HL-60/S4 treated with retinoic acid at 250 ng/mL for 4 days and 3 days (cell line): Measurements from ENCODE around the gene ITIH5.

Source experiments
- in situ Hi-C: fragments of 300-500 bp; cut with MboI; formaldehyde crosslinking; loops from 2 replicates; pipeline ENCODE4 v1.7.0; 2022; ENCODE audit warnings: low sequenced_read_pairs

ITIH5 gene

GRCh38 chr10:7587865-7588188 lies 78.9 kb downstream of the ITIH5 start:
- in situ Hi-C loops: no loop called here

GRCh38 chr10:7587168-7587864 lies 79.5 kb downstream of the ITIH5 start:
- in situ Hi-C loops: no loop called here

- in situ Hi-C loops: no loop called here
These were observed 81.5 kb downstream of the ITIH5 start for GRCh38 chr10:7585228-7585627.

GRCh38 chr10:7583626-7584025 lies 83.1 kb downstream of the ITIH5 start:
- in situ Hi-C loops: no loop called here

- in situ Hi-C loops: no loop called here
These were observed 86.2 kb downstream of the ITIH5 start for GRCh38 chr10:7580520-7580919.

- in situ Hi-C loops: no loop called here
These were observed 87.1 kb downstream of the ITIH5 start for GRCh38 chr10:7579681-7580080.

GRCh38 chr10:7577579-7577978 lies 89.2 kb downstream of the ITIH5 start:
- in situ Hi-C loops: no loop called here

- in situ Hi-C loops: no loop called here
These were observed 89.6 kb downstream of the ITIH5 start for GRCh38 chr10:7577176-7577575.

- in situ Hi-C loops: no loop called here
These were observed 90.4 kb downstream of the ITIH5 start for GRCh38 chr10:7576340-7576739.

- in situ Hi-C loops: no loop called here
These were observed 94.4 kb downstream of the ITIH5 start for GRCh38 chr10:7572391-7572790.

GRCh38 chr10:7571981-7572380 lies 94.8 kb downstream of the ITIH5 start:
- in situ Hi-C loops: no loop called here

- in situ Hi-C loops: no loop called here
These were observed 98.7 kb downstream of the ITIH5 start for GRCh38 chr10:7567911-7568620.

- in situ Hi-C loops: no loop called here
These were observed 99.9 kb downstream of the ITIH5 start for GRCh38 chr10:7566891-7567290.

GRCh38 chr10:7565871-7566270 lies 100.9 kb downstream of the ITIH5 start:
- in situ Hi-C loops: no loop called here

- in situ Hi-C loops: no loop called here
These were observed 103.0 kb downstream of the ITIH5 start for GRCh38 chr10:7563770-7564169.

- in situ Hi-C loops: no loop called here
These were observed 103.4 kb downstream of the ITIH5 start for GRCh38 chr10:7563368-7563767.

GRCh38 chr10:7561985-7562384 lies 104.8 kb downstream of the ITIH5 start:
- in situ Hi-C loops: no loop called here

- in situ Hi-C loops: no loop called here
These were observed 105.4 kb downstream of the ITIH5 start for GRCh38 chr10:7561216-7561893.

- in situ Hi-C loops: no loop called here
These were observed 106.2 kb downstream of the ITIH5 start for GRCh38 chr10:7560519-7560918.

- in situ Hi-C loops: no loop called here
These were observed 107.4 kb downstream of the ITIH5 start for GRCh38 chr10:7559386-7559785.

- in situ Hi-C loops: no loop called here
These were observed 108.7 kb downstream of the ITIH5 start for GRCh38 chr10:7558036-7558435.

GRCh38 chr10:7553531-7553930 lies 113.2 kb downstream of the ITIH5 start:
- in situ Hi-C loops: no loop called here
